ENCODE measurements around the gene TMEM87A.

Gene TMEM87A

DNA sequence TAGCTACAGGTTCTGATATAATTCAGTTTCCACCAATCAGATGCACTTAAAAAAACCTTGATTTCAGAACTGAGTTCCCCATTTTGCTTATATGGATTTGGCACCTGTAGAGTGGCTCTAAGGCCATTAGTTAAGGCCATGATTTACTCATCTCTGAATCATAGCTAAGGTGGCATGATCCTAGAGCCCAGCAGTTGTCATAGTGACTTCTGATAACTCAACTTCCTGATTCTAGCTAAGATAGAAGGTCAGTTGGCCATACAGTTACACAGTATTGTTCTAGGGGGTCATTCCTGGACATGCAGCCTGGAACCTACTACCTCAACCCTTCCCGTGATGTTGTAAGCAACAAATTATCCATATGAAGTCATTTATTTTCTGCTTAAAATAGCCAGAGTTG is 15.9 kb upstream of the TMEM87A start:
- no peak overlapping the region for H3K4me3 ChIP-seq (ENCODE audit: low read depth, low read length)
- TF ChIP-seq, protein P1, sequence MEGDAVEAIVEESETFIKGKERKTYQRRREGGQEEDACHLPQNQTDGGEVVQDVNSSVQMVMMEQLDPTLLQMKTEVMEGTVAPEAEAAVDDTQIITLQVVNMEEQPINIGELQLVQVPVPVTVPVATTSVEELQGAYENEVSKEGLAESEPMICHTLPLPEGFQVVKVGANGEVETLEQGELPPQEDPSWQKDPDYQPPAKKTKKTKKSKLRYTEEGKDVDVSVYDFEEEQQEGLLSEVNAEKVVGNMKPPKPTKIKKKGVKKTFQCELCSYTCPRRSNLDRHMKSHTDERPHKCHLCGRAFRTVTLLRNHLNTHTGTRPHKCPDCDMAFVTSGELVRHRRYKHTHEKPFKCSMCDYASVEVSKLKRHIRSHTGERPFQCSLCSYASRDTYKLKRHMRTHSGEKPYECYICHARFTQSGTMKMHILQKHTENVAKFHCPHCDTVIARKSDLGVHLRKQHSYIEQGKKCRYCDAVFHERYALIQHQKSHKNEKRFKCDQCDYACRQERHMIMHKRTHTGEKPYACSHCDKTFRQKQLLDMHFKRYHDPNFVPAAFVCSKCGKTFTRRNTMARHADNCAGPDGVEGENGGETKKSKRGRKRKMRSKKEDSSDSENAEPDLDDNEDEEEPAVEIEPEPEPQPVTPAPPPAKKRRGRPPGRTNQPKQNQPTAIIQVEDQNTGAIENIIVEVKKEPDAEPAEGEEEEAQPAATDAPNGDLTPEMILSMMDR (IDR thresholded peaks at IDR 0.05; ENCODE audit: low read depth, low read length, missing control alignments), result no peak
- in situ Hi-C loops (cut with HindIII; ENCODE audit: low sequenced_read_pairs), result no loop called here
- no peak for DNase-seq (ENCODE audit: low read depth)

DNA sequence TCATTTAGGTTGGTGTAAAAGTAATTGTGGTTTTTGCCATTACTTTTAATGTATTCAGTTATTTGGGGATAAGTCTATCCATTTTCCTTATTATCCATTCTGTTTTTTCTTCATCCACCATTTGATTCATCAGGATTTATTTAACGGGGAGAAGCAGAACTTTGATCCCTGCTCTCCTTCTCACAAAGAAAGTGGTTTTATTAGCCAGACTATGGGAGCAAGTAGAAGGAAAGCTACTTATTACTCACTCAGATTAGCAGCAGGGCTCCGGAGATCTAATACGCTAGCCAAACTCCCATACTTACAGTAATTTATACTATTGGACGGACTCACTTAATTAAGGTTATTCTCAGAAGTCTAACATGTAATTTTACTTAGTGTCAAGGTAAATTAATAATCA is 14.7 kb upstream of the TMEM87A start:
- TF ChIP-seq, protein P1 (IDR thresholded peaks at IDR 0.05; ENCODE audit: low read depth, low read length, missing control alignments), result no peak
- DNase-seq (ENCODE audit: low read depth), result no peak
- H3K4me3 ChIP-seq (ENCODE audit: low read depth, low read length), result no peak overlapping the region
- in situ Hi-C loops (cut with HindIII; ENCODE audit: low sequenced_read_pairs), result no loop called here

DNA sequence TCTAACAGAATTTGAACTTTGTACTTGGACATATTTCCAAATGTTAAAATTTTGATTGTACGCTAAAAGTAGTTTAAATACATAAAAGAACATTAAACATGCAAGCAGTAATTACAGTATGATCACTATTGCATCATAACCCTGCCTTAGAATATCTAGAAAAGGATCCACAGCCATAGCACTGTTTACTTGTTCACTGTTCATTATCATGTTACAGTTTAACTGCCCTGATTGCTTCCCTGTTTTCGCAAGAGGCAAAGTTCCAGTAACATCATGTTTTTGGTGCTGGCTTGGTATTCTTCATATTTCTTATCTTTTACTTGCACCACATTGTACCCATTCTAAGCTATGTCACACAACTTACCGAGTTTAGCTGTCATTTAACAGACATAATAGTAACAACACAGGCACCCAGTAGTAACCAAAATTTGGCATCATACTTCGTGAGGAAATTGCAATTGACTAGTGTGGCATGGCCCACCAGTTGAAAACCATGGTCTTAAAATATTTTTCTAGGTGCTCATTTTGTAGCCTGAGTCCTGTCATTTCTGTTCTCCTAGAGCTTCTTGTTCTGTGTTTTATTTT is 13.3 kb upstream of the TMEM87A start:
- no peak for DNase-seq (ENCODE audit: low read depth)
- no peak overlapping the region for H3K4me3 ChIP-seq (ENCODE audit: low read depth, low read length)
- TF ChIP-seq, protein P1 (IDR thresholded peaks at IDR 0.05; ENCODE audit: low read depth, low read length, missing control alignments), result no peak
- in situ Hi-C loops (cut with HindIII; ENCODE audit: low sequenced_read_pairs), result no loop called here

DNA sequence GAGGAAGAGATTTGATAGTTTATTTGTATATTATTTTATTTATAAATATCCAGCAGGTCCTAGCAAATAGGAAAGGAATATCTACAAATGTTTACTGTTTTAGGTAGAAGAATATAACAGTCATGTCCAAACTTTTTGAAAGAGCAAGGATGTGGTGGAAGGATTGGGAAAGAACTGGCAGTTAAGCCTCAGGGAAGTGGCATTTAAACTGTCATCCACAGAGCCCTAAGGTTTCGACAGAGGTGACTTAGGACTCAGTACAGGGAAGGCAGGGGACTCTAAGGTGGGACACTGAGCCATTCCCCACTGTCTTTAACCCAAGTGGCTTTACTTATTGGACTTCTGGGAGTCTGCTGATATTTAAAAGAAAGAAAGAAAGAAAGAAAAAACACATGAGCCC is 11.8 kb upstream of the TMEM87A start:
- TF ChIP-seq, protein P1 (IDR thresholded peaks at IDR 0.05; ENCODE audit: low read depth, low read length, missing control alignments), result no peak
- no peak overlapping the region for H3K4me3 ChIP-seq (ENCODE audit: low read depth, low read length)
- DNase-seq (ENCODE audit: low read depth), result no peak
- in situ Hi-C loops (cut with HindIII; ENCODE audit: low sequenced_read_pairs), result no loop called here

DNA sequence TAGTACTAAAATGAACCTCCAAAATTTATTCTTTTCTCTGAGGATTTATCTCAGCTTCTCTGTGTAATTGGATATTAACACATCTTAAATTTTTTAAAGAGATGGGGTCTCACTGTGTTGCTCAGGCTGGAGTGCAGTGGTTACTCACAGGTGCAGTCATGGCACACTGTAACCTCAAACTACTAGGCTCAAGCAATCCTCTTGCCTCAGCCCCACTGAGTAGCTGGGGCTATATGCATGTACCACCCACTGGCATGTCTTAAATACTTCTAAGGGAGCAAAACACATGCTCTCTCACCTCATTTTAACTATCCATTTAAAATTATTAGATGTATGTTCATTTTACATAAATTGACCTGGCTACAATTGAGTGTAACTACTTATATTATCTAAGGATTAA is 11.3 kb upstream of the TMEM87A start:
- TF ChIP-seq, protein P1 (IDR thresholded peaks at IDR 0.05; ENCODE audit: low read depth, low read length, missing control alignments), result no peak
- DNase-seq (ENCODE audit: low read depth), result no peak
- in situ Hi-C loops (cut with HindIII; ENCODE audit: low sequenced_read_pairs), result no loop called here
- no peak overlapping the region for H3K4me3 ChIP-seq (ENCODE audit: low read depth, low read length)

DNA sequence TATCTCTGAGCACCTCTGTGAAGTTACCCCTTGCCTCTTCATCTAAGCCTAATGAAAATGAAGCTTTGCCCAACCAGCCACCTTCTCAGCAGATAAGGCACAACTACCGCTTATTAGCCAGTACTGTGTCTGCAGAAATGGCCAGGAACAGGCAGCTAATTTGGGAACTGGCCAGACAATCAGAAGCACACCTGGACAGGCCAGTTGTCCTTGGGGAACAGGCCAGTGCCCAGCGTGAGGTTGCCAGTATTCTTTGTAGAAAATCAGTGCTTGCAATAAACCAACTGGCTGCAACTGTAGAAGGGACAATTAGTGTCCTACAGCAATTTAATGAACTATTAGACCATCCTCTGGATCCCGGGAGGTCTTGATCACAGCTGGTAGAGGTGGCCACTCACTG is 10.4 kb upstream of the TMEM87A start:
- TF ChIP-seq, protein P1 (IDR thresholded peaks at IDR 0.05; ENCODE audit: low read depth, low read length, missing control alignments), result no peak
- in situ Hi-C loops (cut with HindIII; ENCODE audit: low sequenced_read_pairs), result no loop called here
- H3K4me3 ChIP-seq (ENCODE audit: low read depth, low read length), result no peak overlapping the region
- no peak for DNase-seq (ENCODE audit: low read depth)

All from astrocyte of the cerebellum (primary cell).